Osteocyte (in vitro differentiated cells): Measurements from ENCODE around the gene CCNDBP1. TPM values are rescaled to one million over a fixed set of nuclear protein-coding genes. Genes with fewer than 3 reads are reported as not detected.
A peak's percentile ranks its signal among the peaks of the same experiment; 100 is the strongest.

ENCODE experiments used
- DNase-seq: peaks from one replicate; pipeline ENCODE4 v3.0.0; 2021; ENCODE audit warnings: mixed read lengths; ENCODE audit not compliant: unreplicated experiment; ENCODE audit errors: extremely low spot score
- H3K27ac Mint-ChIP-seq: one replicate; pipeline ENCODE4 v1.8.0; 2021; ENCODE audit warnings: mild to moderate bottlenecking, mixed read lengths; ENCODE audit not compliant: unreplicated experiment
- H3K27me3 Mint-ChIP-seq: one replicate; pipeline ENCODE4 v1.8.0; 2021; ENCODE audit warnings: mixed read lengths; ENCODE audit not compliant: unreplicated experiment
- H3K36me3 Mint-ChIP-seq: one replicate; pipeline ENCODE4 v1.8.0; 2021; ENCODE audit warnings: mixed read lengths; ENCODE audit not compliant: unreplicated experiment
- H3K4me1 Mint-ChIP-seq: one replicate; pipeline ENCODE4 v1.8.0; 2021; ENCODE audit warnings: mixed read lengths; ENCODE audit not compliant: unreplicated experiment
- H3K4me3 Mint-ChIP-seq: one replicate; pipeline ENCODE4 v1.8.0; 2021; ENCODE audit warnings: mild to moderate bottlenecking, moderate library complexity, mixed read lengths; ENCODE audit not compliant: unreplicated experiment
- H3K9me3 Mint-ChIP-seq: one replicate; pipeline ENCODE4 v1.8.0; 2021; ENCODE audit warnings: mixed read lengths; ENCODE audit not compliant: unreplicated experiment
- CTCF ChIP-seq: fragments of 200-600 bp; sonication (generic); IDR thresholded peaks from 2 replicates; pipeline ENCODE4 v1.5.0; 2021; ENCODE audit warnings: antibody characterized with exemption, mild to moderate bottlenecking, moderate library complexity
- total RNA-seq: library from RNA; stranded (reverse); gene quantifications from 2 replicates; pipeline ENCODE4 v1.2.1, GENCODE V29; 2021

CCNDBP1 gene
- total RNA-seq, 1 donor from 2014 or later, result 39.6 TPM

GRCh38 chr15:43208052-43209002 lies 23.1 kb downstream of the CCNDBP1 start:
- TF ChIP-seq CTCF, result no peak
- no peaks in the 10 kb centered on the region for H3K36me3 Mint-ChIP-seq
- DNase-seq, result peak; percentile 77
- H3K27me3 Mint-ChIP-seq, result peaks cover 51% of the 10 kb centered on the region
- peaks cover 2% of the 10 kb centered on the region for H3K4me1 Mint-ChIP-seq
- H3K27ac Mint-ChIP-seq, result no peak overlapping the region
- H3K9me3 Mint-ChIP-seq, result no peaks in the 10 kb centered on the region
- no peak overlapping the region for H3K4me3 Mint-ChIP-seq

GRCh38 chr15:43209059-43209824 lies 24.0 kb downstream of the CCNDBP1 start:
- Mint-ChIP-seq H3K27me3 (peaks cover 50% of the 10 kb centered on the region), H3K36me3 (no peaks in the 10 kb centered on the region), H3K9me3 (no peaks in the 10 kb centered on the region), H3K27ac (no peak overlapping the region), H3K4me1 (peaks cover under 1% of the 10 kb centered on the region), H3K4me3 (no peak overlapping the region)
- DNase-seq, result peak; percentile 83
- no peak for TF ChIP-seq CTCF

- H3K27ac Mint-ChIP-seq, result no peak overlapping the region
- TF ChIP-seq CTCF, result no peak
- peak; percentile 76 for DNase-seq
- H3K4me1 Mint-ChIP-seq, result no peaks in the 10 kb centered on the region
- H3K4me3 Mint-ChIP-seq, result no peak overlapping the region
- H3K36me3 Mint-ChIP-seq, result no peaks in the 10 kb centered on the region
- no peaks in the 10 kb centered on the region for H3K9me3 Mint-ChIP-seq
- H3K27me3 Mint-ChIP-seq, result peaks cover 42% of the 10 kb centered on the region
These were observed 25.1 kb downstream of the CCNDBP1 start for GRCh38 chr15:43210172-43210745.

- no peak for DNase-seq
- no peak overlapping the region for H3K4me3 Mint-ChIP-seq
- H3K27me3 Mint-ChIP-seq, result peaks cover 38% of the 10 kb centered on the region
- H3K4me1 Mint-ChIP-seq, result no peaks in the 10 kb centered on the region
- no peaks in the 10 kb centered on the region for H3K36me3 Mint-ChIP-seq
- H3K27ac Mint-ChIP-seq, result no peak overlapping the region
- no peaks in the 10 kb centered on the region for H3K9me3 Mint-ChIP-seq
- TF ChIP-seq CTCF, result no peak
These were observed 25.6 kb downstream of the CCNDBP1 start for GRCh38 chr15:43210807-43211206.
